ENCODE measurements around the gene TSPEAR.

Gene TSPEAR

GRCh38 chr21:44728716-44729115 is 17.3 kb upstream of the TSPEAR start:
- H3K4me3 ChIP-seq (replicated peaks; ENCODE audit: low read depth, low read length), result no peak overlapping the region
- DNase-seq (ENCODE audit: low read depth), result no peak
- TF ChIP-seq CTCF (IDR thresholded peaks at IDR 0.05; ENCODE audit: low read length, missing control alignments), result no peak

- TF ChIP-seq CTCF (IDR thresholded peaks at IDR 0.05; ENCODE audit: low read length, missing control alignments), result no peak
- no peak for DNase-seq (ENCODE audit: low read depth)
- no peak overlapping the region for H3K4me3 ChIP-seq (replicated peaks; ENCODE audit: low read depth, low read length)
Measured at GRCh38 chr21:44727757-44728156, 16.4 kb upstream of the TSPEAR start.

- no peak for TF ChIP-seq CTCF (IDR thresholded peaks at IDR 0.05; ENCODE audit: low read length, missing control alignments)
- DNase-seq (ENCODE audit: low read depth), result no peak
- no peak overlapping the region for H3K4me3 ChIP-seq (replicated peaks; ENCODE audit: low read depth, low read length)
Measured at GRCh38 chr21:44727321-44727720, 15.9 kb upstream of the TSPEAR start.

DNA sequence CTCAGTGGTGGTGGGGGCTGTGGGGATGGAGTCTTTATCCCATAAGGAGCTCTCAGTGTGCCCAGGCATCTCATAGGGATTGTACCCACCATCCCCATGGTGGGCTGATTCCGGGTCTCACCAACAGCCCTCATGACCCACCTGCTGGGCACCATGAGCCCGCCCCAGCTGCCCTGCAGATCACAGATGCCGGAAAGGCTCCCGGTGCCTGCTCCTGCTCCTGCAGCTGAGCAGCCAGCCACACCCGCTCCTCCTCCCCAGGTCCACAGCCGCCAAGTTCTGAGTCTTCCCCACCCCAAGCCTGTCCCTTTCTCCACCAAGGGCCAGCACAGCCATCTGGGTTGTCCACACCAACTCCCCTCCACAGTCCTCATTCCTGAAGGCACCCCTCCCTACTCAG is 15.5 kb upstream of the TSPEAR start:
- TF ChIP-seq CTCF (IDR thresholded peaks at IDR 0.05; ENCODE audit: low read length, missing control alignments), result no peak
- H3K4me3 ChIP-seq (replicated peaks; ENCODE audit: low read depth, low read length), result no peak overlapping the region
- no peak for DNase-seq (ENCODE audit: low read depth)

DNA sequence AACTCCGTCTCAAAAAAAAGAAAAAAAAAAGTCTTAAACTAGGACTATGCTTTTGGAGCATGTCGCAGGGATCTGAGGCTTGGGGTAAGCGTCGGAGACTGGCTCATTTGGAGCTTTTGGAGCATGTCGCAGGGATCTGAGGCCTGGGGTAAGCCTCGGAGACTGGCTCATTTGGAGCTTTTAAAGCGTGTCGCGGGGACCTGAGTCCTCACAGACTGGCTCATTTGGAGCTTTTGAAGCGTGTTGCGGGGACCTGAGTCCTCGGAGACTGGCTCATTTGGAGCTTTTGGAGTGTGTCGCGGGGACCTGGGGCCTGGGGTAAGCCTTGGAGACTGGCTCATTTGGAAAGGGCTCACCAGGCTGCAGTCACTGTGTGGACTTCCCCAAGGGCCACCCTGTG is 13.6 kb upstream of the TSPEAR start:
- no peak for DNase-seq (ENCODE audit: low read depth)
- no peak for TF ChIP-seq CTCF (IDR thresholded peaks at IDR 0.05; ENCODE audit: low read length, missing control alignments)
- H3K4me3 ChIP-seq (replicated peaks; ENCODE audit: low read depth, low read length), result no peak overlapping the region

- no peak overlapping the region for H3K4me3 ChIP-seq (replicated peaks; ENCODE audit: low read depth, low read length)
- no peak for DNase-seq (ENCODE audit: low read depth)
- no peak for TF ChIP-seq CTCF (IDR thresholded peaks at IDR 0.05; ENCODE audit: low read length, missing control alignments)
Measured at GRCh38 chr21:44724196-44724595, 12.8 kb upstream of the TSPEAR start.

DNA sequence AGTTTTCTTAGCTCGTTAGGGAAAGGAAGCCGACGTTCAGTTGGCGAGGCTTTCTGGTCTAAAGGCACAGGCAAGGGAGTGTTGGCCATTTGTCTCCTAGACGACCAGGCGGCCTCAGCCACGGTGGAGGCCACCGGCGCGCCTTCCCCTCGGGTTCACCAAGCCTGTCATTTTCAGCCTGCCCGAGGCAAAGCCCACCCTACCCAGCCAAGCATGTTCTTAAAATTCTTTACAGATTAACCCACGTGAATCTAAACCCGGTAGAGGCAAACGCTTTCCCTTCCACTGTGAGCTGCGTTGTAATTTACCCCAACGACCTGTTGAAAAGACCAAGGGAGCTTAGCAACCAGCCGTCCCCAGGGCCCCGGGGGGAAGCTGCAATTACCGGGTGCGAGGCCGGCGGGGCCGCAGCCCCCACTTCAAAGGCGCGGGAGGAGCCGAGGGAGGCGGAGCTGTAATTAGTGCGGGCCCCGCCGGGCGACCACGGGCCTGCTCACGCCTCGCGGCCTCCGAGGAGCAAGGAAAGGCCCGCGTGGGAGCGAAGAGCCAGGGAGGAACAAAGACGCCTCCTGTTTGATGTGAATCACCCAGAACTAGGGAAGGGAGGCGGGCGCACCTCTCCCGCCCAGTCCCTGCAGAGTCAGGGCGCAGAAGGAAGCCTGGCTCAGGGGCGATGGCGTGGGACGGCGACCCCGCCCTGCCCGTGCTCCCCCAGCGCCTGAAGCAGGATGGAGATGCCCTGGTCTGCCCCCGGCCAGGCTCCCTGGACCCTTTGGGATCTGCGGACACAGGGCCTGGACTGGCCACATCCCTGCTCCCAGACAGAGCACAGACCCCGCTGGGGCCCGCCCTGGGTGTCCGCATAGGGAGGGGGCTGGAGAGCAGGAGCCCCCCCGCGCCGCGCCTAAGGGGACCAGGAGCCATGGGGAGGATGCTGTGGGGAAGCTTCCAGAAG is 12.1 kb upstream of the TSPEAR start:
- H3K4me3 ChIP-seq (replicated peaks; ENCODE audit: low read depth, low read length), result no peak overlapping the region
- DNase-seq (ENCODE audit: low read depth), result no peak

More for the DNA sequence above, 12.1 kb upstream of the TSPEAR start:
- no peak for TF ChIP-seq CTCF (IDR thresholded peaks at IDR 0.05; ENCODE audit: low read length, missing control alignments)

All from fibroblast of pulmonary artery (primary cell).